ENCODE results near the gene ELF1. TPM values are rescaled to one million over a fixed set of nuclear protein-coding genes. Genes with fewer than 3 reads are reported as not detected.
A peak's percentile ranks its signal among the peaks of the same experiment; 100 is the strongest.
"Not testable (repeated sequence)": the region's sequence is repeated elsewhere in the genome, so short reads cannot be mapped to it uniquely, and the experiment has no call there.

The ELF1 gene
- total RNA-seq, 1 donor from 2014 or later, result 65.0 TPM

- no peak for DNase-seq
- Mint-ChIP-seq H3K27me3 (no peaks in the 10 kb centered on the region), H3K9me3 (peaks cover 10% of the 10 kb centered on the region), H3K4me1 (peaks cover 47% of the 10 kb centered on the region), H3K36me3 (ENCODE audit: low read depth) (peaks cover 44% of the 10 kb centered on the region), H3K27ac (peak overlapping the region; percentile 20), H3K4me3 (no peak overlapping the region)
- intact Hi-C loops (cut with micrococcal nuclease), result loop anchor here (10.0 kb wide), 1 partner anchor 54 kb away; the partner anchor contains the start of gene ELF1
These were observed 58.4 kb downstream of the ELF1 start for GRCh38 chr13:40960716-40961115.

GRCh38 chr13:40958655-40959054 is 60.5 kb downstream of the ELF1 start:
- Mint-ChIP-seq H3K36me3 (ENCODE audit: low read depth) (peaks cover 46% of the 10 kb centered on the region), H3K27ac (no peak overlapping the region), H3K9me3 (peaks cover 8% of the 10 kb centered on the region), H3K4me3 (no peak overlapping the region), H3K4me1 (peaks cover 35% of the 10 kb centered on the region), H3K27me3 (no peaks in the 10 kb centered on the region)
- intact Hi-C loops (cut with micrococcal nuclease), result no loop called here
- DNase-seq, result no peak

- no peaks in the 10 kb centered on the region for H3K27me3 Mint-ChIP-seq
- H3K4me3 Mint-ChIP-seq, result no peak overlapping the region
- H3K36me3 Mint-ChIP-seq (ENCODE audit: low read depth), result peaks cover 59% of the 10 kb centered on the region
- no peak for DNase-seq
- H3K9me3 Mint-ChIP-seq, result no peaks in the 10 kb centered on the region
- peaks cover 13% of the 10 kb centered on the region for H3K4me1 Mint-ChIP-seq
- intact Hi-C loops (cut with micrococcal nuclease), result no loop called here
- peak overlapping the region; percentile 6 for H3K27ac Mint-ChIP-seq
These were observed 72.6 kb downstream of the ELF1 start for GRCh38 chr13:40946485-40946884.

- no peak for DNase-seq
- peaks cover 58% of the 10 kb centered on the region for H3K36me3 Mint-ChIP-seq (ENCODE audit: low read depth)
- H3K4me1 Mint-ChIP-seq, result peaks cover 9% of the 10 kb centered on the region
- H3K4me3 Mint-ChIP-seq, result no peak overlapping the region
- no peaks in the 10 kb centered on the region for H3K9me3 Mint-ChIP-seq
- no peaks in the 10 kb centered on the region for H3K27me3 Mint-ChIP-seq
- no peak overlapping the region for H3K27ac Mint-ChIP-seq
- intact Hi-C loops (cut with micrococcal nuclease), result no loop called here
These were observed 76.0 kb downstream of the ELF1 start for GRCh38 chr13:40943073-40943472.

- peaks cover 9% of the 10 kb centered on the region for H3K4me1 Mint-ChIP-seq
- H3K4me3 Mint-ChIP-seq, result no peak overlapping the region
- H3K27ac Mint-ChIP-seq, result no peak overlapping the region
- DNase-seq, result no peak
- no peaks in the 10 kb centered on the region for H3K27me3 Mint-ChIP-seq
- intact Hi-C loops (cut with micrococcal nuclease), result no loop called here
- no peaks in the 10 kb centered on the region for H3K9me3 Mint-ChIP-seq
- peaks cover 51% of the 10 kb centered on the region for H3K36me3 Mint-ChIP-seq (ENCODE audit: low read depth)
These were observed 77.5 kb downstream of the ELF1 start for GRCh38 chr13:40941581-40941980.

- intact Hi-C loops (cut with micrococcal nuclease), result no loop called here
- Mint-ChIP-seq H3K36me3 (ENCODE audit: low read depth) (peaks cover 46% of the 10 kb centered on the region), H3K9me3 (no peaks in the 10 kb centered on the region), H3K27me3 (no peaks in the 10 kb centered on the region), H3K4me3 (no peak overlapping the region), H3K4me1 (peaks cover 8% of the 10 kb centered on the region), H3K27ac (no peak overlapping the region)
- DNase-seq, result no peak
These were observed 78.3 kb downstream of the ELF1 start for GRCh38 chr13:40940841-40941240.

GRCh38 chr13:40933508-40934204 is 85.5 kb downstream of the ELF1 start:
- H3K4me1 Mint-ChIP-seq, result peaks cover 11% of the 10 kb centered on the region
- H3K36me3 Mint-ChIP-seq (ENCODE audit: low read depth), result peaks cover 45% of the 10 kb centered on the region
- no peaks in the 10 kb centered on the region for H3K9me3 Mint-ChIP-seq
- intact Hi-C loops (cut with micrococcal nuclease), result no loop called here
- H3K27me3 Mint-ChIP-seq, result no peaks in the 10 kb centered on the region
- peak overlapping the region; percentile 64 for H3K27ac Mint-ChIP-seq
- no peak overlapping the region for H3K4me3 Mint-ChIP-seq
- DNase-seq, result no peak

- Mint-ChIP-seq H3K4me1 (peaks cover 11% of the 10 kb centered on the region), H3K27ac (no peak overlapping the region), H3K4me3 (no peak overlapping the region), H3K36me3 (ENCODE audit: low read depth) (peaks cover 41% of the 10 kb centered on the region), H3K27me3 (no peaks in the 10 kb centered on the region), H3K9me3 (no peaks in the 10 kb centered on the region)
- intact Hi-C loops (cut with micrococcal nuclease), result no loop called here
- no peak for DNase-seq
These were observed 86.9 kb downstream of the ELF1 start for GRCh38 chr13:40932252-40932651.

GRCh38 chr13:40931719-40932118 is 87.4 kb downstream of the ELF1 start:
- H3K4me1 Mint-ChIP-seq, result peaks cover 11% of the 10 kb centered on the region
- H3K27ac Mint-ChIP-seq, result no peak overlapping the region
- H3K27me3 Mint-ChIP-seq, result no peaks in the 10 kb centered on the region
- peaks cover 38% of the 10 kb centered on the region for H3K36me3 Mint-ChIP-seq (ENCODE audit: low read depth)
- no peaks in the 10 kb centered on the region for H3K9me3 Mint-ChIP-seq
- H3K4me3 Mint-ChIP-seq, result no peak overlapping the region
- intact Hi-C loops (cut with micrococcal nuclease), result no loop called here
- no peak for DNase-seq

GRCh38 chr13:40929883-40930282 is 89.2 kb downstream of the ELF1 start:
- H3K27me3 Mint-ChIP-seq; H3K9me3 Mint-ChIP-seq; H3K4me3 Mint-ChIP-seq; intact Hi-C loops (cut with micrococcal nuclease); DNase-seq; H3K4me1 Mint-ChIP-seq: not testable (repeated sequence)
- Mint-ChIP-seq H3K27ac (peak overlapping the region; percentile 25), H3K36me3 (ENCODE audit: low read depth) (peaks cover 37% of the 10 kb centered on the region)

- peaks cover 35% of the 10 kb centered on the region for H3K36me3 Mint-ChIP-seq (ENCODE audit: low read depth)
- no peak overlapping the region for H3K27ac Mint-ChIP-seq
- no peaks in the 10 kb centered on the region for H3K27me3 Mint-ChIP-seq
- H3K4me1 Mint-ChIP-seq, result peaks cover 6% of the 10 kb centered on the region
- intact Hi-C loops (cut with micrococcal nuclease), result no loop called here
- no peak overlapping the region for H3K4me3 Mint-ChIP-seq
- no peak for DNase-seq
- no peaks in the 10 kb centered on the region for H3K9me3 Mint-ChIP-seq
These were observed 90.1 kb downstream of the ELF1 start for GRCh38 chr13:40928980-40929379.

- no peak overlapping the region for H3K27ac Mint-ChIP-seq
- H3K9me3 Mint-ChIP-seq, result no peaks in the 10 kb centered on the region
- H3K4me3 Mint-ChIP-seq, result no peak overlapping the region
- no peaks in the 10 kb centered on the region for H3K4me1 Mint-ChIP-seq
- DNase-seq, result no peak
- intact Hi-C loops (cut with micrococcal nuclease), result no loop called here
- H3K27me3 Mint-ChIP-seq, result no peaks in the 10 kb centered on the region
- peaks cover 27% of the 10 kb centered on the region for H3K36me3 Mint-ChIP-seq (ENCODE audit: low read depth)
These were observed 91.2 kb downstream of the ELF1 start for GRCh38 chr13:40927929-40928328.

- no peaks in the 10 kb centered on the region for H3K27me3 Mint-ChIP-seq
- H3K9me3 Mint-ChIP-seq, result no peaks in the 10 kb centered on the region
- no peak for DNase-seq
- no peak overlapping the region for H3K27ac Mint-ChIP-seq
- H3K4me3 Mint-ChIP-seq, result no peak overlapping the region
- intact Hi-C loops (cut with micrococcal nuclease), result loop anchor here (5.0 kb wide), 2 partner anchors 137 to 208 kb away; partner anchors contain the start of genes KBTBD6 and SLC25A15
- H3K36me3 Mint-ChIP-seq (ENCODE audit: low read depth), result peaks cover 5% of the 10 kb centered on the region
- H3K4me1 Mint-ChIP-seq, result peaks cover 11% of the 10 kb centered on the region
These were observed 95.2 kb downstream of the ELF1 start for GRCh38 chr13:40923867-40924266.

- DNase-seq, result no peak
- no peaks in the 10 kb centered on the region for H3K9me3 Mint-ChIP-seq
- peak overlapping the region; percentile 73 for H3K4me3 Mint-ChIP-seq
- H3K27ac Mint-ChIP-seq, result peak overlapping the region; percentile 80
- intact Hi-C loops (cut with micrococcal nuclease), result loop anchor here (5.0 kb wide), 2 partner anchors 135 to 210 kb away; partner anchors contain the start of genes KBTBD6 and SLC25A15
- H3K4me1 Mint-ChIP-seq, result peaks cover 13% of the 10 kb centered on the region
- no peaks in the 10 kb centered on the region for H3K27me3 Mint-ChIP-seq
- H3K36me3 Mint-ChIP-seq (ENCODE audit: low read depth), result peaks cover 4% of the 10 kb centered on the region
These were observed 96.6 kb downstream of the ELF1 start for GRCh38 chr13:40922437-40923040.
